ENCODE results near the gene GRB10.
"Not testable (repeated sequence)": the region's sequence is repeated elsewhere in the genome, so short reads cannot be mapped to it uniquely, and the experiment has no call there.

The GRB10 gene

DNA sequence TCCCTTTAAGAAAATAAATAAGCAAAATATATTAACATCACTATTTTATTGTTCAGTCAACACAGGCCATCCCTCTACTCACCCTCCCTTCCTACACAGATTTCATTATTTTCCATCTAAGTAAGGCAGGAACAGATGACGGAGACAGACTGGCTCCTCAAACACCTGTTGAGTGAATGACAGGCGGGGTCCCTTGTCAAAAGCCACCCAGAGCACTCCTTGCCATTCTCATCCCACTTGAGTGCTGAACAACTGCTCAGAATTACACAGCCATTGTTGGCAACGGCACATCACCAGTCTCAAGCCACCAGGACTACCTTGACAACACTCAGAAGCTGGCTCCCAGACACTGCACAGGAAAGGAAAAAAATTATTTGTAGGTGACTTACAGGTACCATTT lies 3.3 kb downstream of the GRB10 start:
- no peak for DNase-seq (ENCODE audit: low read depth, low spot score)

DNA sequence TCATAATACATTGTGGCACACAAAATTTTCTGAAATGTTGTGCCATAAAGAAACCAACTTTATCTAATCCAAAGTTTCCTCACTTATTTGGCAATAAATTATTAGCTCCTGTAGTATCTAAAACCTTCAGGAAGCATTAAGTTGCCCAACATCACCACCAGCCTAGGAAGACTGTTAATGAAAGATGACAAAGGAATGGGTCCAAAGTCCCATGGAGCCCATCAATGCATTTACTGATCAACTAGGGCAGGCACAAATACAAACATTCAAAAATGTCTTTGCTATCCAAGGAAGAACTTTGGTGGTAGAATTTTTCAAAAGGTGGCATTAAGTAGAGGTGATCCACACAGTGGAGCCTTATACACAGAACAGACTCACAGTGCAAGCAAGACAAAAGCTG lies 4.5 kb downstream of the GRB10 start:
- DNase-seq (ENCODE audit: low read depth, low spot score), result no peak

DNA sequence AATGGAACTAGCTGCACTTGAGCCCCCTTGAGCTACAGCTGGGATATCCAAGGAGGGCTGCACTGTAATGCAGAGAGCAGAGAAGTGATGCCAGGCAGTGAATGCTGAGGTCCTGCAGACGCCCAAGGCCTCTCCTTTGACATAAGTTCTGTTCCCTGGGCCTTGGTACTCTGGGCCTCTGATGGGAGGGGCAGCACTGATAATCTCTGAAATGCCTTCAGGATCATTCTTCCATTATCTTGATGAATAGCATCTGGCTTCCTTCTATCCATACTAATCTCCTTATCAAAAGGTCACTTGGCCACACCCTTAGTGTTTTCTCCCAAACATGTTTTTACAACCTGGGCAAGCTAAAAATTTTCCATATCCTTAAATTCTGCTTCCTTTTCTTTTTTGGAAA lies 6.9 kb downstream of the GRB10 start:
- no peak for DNase-seq (ENCODE audit: low read depth, low spot score)

DNA sequence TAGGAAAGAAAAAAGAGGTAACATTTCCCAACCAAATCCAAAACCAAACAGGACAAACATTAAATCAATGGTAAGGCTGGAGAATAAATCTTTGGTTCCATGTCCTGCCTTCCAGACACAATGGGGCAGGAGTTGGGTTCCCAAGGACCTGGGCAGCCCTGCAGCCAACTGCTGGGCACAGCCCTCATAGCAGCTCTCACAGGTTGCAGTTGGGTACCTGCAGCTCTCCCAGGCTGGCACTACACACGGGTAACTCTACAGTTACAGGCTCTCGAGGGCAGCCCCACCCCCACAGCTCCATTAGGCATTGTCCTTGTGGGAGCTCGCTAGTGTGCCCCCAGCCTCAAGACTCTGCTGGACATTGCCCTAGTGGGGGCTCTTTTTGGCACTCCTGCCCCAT lies 7.5 kb downstream of the GRB10 start:
- DNase-seq (ENCODE audit: low read depth, low spot score), result no peak

DNA sequence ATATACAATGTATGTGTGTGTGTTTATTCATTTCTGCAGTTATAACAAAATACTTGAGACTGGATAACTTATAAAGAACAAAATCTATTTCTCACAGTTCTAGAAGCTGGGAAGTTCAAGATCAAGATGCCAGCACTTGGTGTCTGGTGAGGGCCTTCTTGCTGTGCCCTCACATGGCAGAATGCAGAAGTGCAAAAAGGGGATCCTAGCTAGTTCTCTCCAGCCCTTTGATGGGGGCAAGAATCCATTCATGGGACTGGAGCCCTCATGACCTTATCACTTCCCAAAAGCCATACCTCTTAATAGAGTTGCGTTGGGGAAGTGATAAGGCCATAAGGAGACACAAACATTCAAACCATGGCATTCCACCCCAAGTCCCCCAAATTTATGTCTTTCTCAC lies 8.4 kb downstream of the GRB10 start:
- DNase-seq (ENCODE audit: low read depth, low spot score), result no peak

DNA sequence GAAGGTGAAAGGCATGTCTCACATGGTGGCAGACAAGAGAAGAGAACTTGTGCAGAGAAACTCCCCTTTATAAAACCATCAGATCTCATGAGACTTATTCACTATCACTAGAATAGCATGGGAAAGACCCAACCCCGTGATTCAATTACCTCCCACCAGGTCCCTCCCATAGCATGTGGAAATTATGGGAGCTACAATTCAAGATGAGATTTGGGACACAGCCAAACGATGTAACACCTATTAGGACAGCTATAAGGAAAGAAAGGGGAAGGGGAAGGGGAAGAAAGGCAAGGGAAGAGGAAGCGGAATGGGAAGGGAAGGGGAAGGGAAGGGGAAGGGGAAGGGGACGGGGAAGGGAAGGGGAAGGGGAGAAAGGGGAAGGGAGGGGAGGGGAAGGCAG lies 9.6 kb downstream of the GRB10 start:
- not testable (repeated sequence) for DNase-seq (ENCODE audit: low read depth, low spot score)

DNA sequence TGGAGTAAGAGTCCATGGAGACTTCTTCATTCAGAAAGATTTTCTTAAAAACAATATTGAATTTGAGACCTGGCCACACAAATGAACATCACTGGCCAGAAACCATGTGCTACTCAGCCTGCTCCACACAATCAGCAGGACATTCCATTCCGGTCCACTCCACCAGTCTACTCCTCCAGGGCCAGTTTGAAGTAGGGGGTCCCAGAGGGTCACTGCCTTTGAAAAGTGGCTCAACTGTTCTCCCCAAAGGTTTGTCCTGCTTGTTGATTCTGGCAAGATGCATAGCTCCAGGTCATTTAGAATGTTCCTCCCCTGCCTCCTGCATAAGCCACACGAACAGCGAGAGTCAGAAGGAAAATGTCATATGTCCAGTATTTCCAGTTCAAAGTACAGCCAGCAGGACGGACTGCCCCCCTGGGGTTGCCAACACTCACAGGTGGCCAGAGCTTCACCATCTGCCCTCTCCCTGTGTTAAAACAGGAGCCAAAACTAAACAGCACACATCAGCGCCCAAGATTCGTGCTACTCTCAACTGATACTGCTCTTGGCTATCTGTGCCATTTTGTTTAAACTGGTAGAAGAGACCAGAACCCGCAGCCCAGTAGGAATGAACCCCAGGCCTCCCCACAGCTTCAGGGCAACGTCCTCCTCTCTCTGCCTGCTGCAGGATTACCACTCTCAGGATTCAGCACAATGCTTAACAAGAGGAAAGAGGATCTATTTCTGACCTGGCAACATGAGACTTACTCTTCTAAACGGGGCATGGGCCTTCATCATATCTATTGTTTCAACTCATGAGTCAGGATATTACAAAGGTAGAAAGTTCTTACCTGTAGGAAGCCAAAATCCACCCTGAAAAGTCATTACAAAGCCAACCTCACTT lies 11.3 kb downstream of the GRB10 start:
- no peak for DNase-seq (ENCODE audit: low read depth, low spot score)

DNA sequence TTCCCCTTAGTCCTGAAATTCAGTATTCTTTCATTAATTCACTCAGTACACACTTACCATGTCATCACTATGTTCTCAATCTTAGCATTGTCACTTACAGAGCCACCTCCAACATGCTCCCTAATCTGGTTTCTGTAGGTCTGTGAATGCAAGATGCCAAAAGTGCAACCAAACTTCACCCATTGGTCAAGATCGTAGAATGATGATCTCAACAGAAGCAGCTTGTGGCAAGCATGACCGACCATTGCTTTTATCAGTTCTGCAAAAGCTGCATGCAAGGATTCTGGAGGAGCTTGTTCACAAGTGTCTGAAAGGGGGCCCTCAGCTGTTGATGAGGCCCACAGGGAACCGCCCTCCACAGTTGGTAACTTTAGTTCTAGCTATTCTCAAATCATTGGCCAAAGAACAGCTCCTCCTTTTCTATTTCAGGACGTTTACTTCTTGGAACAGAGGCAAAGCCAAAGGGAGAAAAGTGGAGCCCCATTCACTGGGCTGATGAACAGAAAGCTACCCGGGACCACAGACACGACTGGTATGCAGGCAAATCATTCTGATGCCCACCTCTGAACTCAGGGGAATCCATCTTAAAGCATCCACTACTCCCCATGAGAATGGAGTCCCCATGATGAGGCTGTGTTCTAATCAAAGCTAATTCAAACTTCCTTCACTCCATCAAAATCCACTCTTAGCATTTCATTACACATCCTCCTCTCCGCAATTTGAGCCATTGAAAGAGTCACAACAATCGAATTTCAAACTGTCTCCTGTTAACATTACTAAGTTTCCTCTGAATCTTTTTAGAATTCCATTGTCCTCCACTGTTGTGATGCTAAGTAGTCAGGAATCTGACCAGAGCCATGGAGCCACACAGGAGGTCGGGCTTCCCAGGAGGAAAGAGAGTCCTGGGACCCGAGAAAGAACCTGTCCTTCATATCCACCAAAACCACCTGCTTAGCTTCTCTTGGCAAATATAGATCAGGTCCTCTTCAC lies 13.9 kb downstream of the GRB10 start:
- DNase-seq (ENCODE audit: low read depth, low spot score), result no peak

DNA sequence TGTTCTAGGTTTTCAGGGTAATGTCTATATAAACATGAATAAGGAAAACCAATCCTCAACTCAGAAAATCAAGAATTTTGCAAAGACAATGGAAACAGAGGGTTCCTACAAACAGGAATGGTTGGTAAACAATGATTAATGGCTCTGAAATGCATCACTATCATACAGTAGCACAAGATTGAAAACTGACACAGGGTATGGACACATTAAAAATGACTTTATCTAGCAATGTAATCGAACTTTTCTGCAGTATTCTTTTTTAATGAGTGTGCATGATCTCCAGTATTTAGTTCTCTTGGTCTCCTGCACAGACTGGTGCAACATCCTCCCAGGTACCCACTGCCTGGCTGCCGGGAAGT lies 15.9 kb downstream of the GRB10 start:
- no peak for DNase-seq (ENCODE audit: low read depth, low spot score)

DNA sequence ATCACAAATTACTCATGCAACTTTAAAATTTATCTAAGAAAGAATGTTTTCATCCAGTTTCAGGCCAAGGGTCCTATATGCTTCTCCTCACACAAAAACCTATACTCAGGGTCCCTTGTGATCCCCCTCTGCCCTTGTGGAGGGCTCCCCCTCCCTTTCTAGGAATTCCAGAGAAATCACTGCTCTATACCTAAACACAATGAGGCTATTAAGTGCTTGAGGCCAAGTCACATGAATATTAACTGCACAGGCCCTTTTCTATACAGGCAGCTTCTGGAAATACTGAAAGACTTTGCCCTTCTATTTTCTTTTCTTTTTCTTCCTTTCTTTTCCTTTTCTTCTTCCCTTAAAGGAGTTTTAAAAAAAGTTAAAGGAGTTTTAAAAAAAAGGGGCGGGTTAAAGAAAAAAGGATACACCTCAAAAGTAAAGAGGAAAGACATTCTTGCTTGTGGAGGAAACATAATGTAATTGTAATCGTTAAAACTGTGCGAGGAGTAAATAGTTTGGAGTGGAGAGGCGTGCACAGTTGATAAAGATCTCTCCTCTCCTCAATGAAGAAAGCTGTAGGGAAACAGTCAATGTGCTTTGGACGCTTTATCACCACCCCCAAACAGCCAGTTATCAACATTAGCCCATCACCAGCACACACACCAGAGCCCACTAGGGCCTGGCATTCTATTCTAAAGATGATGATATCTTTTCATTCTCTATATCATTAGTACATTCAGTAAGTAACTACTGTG lies 16.4 kb downstream of the GRB10 start:
- DNase-seq (ENCODE audit: low read depth, low spot score), result no peak

DNA sequence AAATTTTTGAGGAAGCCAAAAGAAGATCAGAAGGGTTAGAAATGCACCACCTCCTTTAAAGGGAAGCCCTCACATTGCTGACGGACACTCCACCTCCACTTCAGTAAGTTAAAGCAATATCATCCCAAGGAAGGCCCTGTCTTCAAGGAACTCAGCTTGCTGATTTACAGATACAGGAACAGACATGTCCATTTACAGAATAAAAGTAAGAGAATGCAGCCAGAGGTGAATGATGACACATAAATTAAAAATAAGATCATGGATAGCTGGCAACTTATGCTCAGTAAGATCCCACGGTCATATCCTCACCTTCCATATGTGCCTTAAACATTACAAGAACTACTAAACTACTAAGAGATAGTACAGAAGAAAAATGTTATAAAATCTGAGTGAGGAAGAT lies 20.4 kb downstream of the GRB10 start:
- no peak for DNase-seq (ENCODE audit: low read depth, low spot score)

DNA sequence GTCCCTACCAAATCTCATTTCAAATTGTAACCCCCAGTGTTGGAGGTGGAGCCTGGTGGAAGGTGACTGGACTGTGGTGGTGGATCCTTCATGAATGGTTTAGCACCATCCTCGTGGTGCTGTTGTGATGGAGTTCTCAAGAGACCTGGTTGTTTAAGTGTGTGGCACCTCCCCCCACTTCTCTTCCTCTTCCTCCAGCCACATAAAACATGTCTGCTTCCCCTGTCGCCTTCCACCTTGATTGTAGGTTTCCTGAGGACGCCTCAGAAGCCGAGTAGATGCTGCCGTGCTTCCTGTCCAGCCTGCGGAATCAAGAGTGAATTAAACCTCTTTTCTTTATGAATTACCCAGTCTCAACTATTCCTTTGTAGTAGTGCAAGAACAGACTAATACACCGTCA lies 21.0 kb downstream of the GRB10 start:
- DNase-seq (ENCODE audit: low read depth, low spot score), result no peak

DNA sequence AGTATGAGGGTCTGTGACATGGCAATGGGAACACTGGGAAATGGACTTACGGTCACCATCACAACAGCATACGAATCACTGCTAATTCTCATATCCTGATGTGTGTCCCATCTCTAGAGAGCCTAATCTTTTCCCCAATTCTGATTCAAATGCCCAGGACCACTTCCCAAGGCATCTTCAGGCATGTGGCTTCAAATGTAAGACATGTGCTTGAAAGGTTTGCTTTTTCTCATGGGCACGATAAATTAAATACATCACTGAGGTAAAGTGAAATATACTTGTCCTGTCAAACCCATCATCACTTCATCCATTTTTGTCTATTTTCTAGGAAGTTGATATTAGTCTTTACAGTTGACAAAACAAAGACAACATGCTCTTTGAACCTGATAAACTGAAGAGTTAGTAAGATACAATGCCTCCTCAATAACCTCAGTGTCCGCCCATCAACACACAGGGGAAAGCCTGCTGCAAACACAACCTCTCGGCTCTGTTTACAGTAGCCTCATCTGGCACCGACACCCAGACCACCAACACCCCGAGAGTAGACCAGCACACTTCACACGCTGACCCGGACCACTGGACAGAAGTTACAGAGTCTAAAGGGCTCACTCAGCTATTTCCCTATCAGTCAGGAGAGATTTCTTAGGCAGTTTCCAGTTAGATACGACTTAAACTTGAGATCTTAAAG lies 24.8 kb downstream of the GRB10 start:
- DNase-seq (ENCODE audit: low read depth, low spot score), result no peak

DNA sequence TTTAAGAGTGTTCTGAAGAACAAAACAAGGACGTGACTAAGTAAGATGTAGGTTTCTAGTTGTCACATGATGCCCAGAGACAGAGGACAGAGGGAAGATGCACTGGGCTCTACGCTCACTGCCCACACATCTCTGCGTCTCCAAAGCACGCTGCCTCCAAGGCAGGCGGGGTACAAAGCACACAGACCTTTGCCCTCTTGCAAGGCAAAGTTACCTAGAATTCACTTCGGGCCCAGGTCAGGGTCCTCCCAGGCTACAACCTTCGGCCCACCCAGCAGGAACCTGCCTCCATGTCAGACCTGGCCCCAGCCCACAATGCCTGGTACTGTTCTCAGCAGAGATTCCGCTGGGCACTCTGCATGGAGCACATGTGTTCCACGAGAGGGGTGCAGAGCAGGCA lies 26.5 kb downstream of the GRB10 start:
- DNase-seq (ENCODE audit: low read depth, low spot score), result no peak

DNA sequence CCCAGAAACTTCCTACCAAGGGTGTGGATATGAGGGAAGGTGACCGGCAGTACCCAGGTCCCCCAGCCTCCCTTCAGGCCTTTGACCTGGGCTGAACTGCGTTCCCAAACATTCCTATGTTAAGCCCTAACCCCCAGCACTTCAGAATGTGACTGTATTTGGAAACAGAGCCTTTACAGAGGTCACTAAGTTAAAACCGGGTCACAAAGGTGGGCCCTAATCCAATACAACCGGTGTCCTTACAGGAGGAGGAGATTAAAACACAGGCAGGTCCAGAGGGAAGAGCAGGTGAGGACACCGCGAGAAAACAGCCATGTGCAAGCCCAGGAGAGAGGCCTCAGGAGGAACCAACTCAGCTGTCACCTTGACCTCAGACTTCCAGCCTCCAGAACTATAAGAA lies 28.0 kb downstream of the GRB10 start:
- DNase-seq (ENCODE audit: low read depth, low spot score), result no peak

DNA sequence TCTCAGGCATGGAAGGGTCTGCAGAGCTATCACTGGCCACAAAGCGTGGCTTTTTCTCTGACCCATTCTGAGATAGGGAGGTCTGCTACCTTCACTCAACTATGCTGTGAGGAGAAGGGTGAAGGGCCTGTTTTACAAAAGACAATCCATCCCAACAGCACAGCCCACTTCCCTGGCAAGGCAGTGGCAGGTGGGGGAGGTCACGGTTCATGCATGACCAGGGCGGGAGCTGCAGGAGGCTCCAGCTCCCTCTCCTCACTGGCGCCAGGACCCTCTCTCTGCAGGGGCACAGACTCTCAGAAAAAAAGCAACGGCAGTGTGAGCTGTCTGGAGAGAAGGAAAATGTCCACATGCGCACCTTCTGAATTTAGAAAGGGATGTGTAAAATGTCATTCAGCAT lies 28.5 kb downstream of the GRB10 start:
- DNase-seq (ENCODE audit: low read depth, low spot score), result no peak

DNA sequence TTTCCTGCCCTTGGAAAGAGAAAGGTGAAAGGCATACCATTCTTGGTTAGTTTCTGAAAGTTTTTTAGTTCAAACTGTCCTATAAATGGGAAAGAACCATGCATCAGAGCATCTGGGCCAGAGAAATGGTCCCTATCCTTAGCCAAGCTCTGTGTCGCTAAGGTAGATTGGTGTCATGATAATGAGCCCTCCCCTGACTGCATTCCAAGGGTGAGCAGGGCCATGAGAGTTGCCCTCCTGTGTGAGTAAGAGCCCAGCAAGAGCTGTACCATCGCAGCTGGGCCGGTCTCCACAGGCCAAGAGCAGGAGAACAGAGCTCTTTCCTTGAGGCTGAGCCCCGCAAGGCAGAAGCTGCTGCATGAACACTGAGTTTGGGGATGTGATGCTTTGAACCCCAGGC lies 30.3 kb downstream of the GRB10 start:
- DNase-seq (ENCODE audit: low read depth, low spot score), result no peak

DNA sequence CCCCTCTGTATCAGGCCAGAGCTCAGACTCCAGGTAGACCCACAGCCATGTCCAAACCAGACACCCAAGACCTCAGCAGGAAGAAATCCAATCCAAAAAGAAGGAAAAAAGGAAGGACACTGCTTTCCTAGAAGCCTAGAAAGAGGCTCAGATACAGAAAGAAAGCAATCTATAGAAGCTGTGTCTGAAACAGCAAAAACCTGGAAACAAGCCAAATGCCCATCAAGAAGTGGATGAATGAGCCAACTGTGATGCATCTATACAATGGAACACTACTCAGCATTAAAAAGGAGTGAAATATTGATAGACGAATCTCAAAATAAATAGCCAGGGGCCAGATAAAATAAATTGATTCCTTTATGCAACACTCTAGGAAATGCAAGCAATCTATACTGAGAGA lies 31.6 kb downstream of the GRB10 start:
- DNase-seq (ENCODE audit: low read depth, low spot score), result no peak

DNA sequence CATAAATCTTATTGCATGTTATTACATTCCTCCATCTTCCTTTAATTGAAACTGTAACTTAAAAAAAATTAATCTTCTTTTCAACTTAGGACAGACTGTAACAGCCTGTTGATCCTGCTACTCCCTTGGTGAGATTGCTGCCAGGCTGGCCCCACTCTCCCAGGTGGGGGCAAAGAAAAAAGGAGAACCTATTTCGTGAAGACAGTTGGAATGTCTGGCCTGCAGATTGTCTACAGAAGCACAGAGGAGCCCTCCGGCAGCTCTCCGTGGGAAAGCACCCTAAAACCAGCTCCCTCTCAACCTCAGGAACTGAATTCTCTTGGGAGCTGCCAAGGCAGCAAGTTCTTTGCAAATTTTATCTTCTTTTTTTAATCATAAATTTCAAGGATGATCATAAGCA lies 32.8 kb downstream of the GRB10 start:
- DNase-seq (ENCODE audit: low read depth, low spot score), result no peak

DNA sequence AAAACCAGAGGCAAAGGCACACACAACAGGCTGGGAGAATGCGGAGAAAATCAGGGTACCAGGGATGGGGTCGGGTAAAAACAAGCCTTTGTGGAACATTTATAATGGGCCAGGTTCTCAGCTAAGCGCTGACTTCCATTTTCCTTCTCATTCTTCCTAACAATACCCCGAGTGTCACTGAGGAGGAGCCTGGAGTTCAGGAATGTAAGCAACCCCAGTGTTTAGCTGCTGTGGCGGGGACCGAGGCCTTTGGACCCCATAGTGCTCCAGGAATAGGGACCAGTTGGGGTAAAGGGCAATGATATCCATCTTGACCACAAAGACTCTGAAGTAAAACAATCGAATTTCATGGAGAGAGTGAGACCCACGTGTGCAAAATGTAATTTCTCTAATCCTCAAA lies 34.2 kb downstream of the GRB10 start:
- no peak for DNase-seq (ENCODE audit: low read depth, low spot score)

DNA sequence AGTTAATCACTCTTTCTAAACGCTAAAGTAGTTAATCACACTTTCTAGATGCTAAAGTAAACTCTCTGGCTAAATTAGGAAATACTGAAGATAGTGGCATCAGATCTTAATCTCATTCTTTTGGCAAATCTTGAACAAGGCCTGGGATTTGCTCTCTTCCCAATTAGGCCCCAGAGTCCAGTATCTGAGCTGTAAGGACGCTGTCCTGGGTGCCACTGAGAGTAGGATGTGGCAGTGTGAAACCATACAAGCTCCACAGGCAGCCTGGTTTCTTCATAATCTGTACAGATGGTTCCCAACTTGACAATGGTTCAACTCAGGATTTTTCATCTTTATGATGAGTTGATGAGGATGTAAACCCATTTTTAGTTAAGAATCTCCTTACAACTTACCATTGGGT lies 36.9 kb downstream of the GRB10 start:
- no peak for DNase-seq (ENCODE audit: low read depth, low spot score)

DNA sequence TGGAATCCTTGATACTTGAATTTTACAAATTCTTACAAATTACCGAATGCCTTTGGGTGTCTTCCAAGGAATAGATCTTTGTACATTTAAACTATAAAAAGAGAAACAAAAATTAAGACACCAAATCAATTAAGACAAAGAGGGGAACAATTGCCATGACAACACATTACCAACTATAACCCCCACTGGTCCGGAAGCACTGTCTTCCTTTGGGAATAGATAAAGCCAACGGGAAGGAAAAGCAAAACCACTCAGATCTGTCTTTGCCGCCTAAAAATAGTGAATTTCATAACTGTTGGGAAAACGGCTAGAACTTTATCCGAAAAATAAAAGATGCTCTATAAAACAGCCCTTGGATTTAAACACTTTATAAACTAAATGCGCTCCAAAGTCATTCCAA lies 37.4 kb downstream of the GRB10 start:
- no peak for DNase-seq (ENCODE audit: low read depth, low spot score)

Measured in activated CD4-positive, CD25-positive, alpha-beta regulatory T cell treated with anti-CD3 and anti-CD28 coated beads, Interleukin-2, amount 50 U/mL, for 16 hours (primary cell).